HEK293 (cell line): ENCODE data around the gene FAM168A.

Experiments
- CTCF ChIA-PET: fragments of 350-600 bp; formaldehyde crosslinking; extraction: SDS; loops from one replicate; lab custom pipeline; 2021; ENCODE audit warnings: antibody characterized with exemption; lab: Yijun Ruan, JAX
- POLR2A ChIA-PET: fragments of 300-600 bp; formaldehyde crosslinking; extraction: SDS; loops from one replicate; lab custom pipeline; 2020; ENCODE audit warnings: antibody characterized with exemption, inconsistent platforms; lab: Yijun Ruan, JAX
- H3K27ac ChIP-seq: fragments of 200-500 bp; sonication (Bioruptor generic); 2 replicates; pipeline ENCODE4 v1.5.1; 2014; ENCODE audit warnings: low read depth, low read length, control low read depth, inconsistent platforms; ENCODE audit errors: extremely low read depth
- H3K36me3 ChIP-seq, 2 experiments: fragments of 200-500 bp in 1 of 2; sonication (Bioruptor generic) in 1 of 2; 1 replicate in 1 of 2; 2 replicates in 1 of 2; pipeline ENCODE4 v1.5.1; 2014 to 2017; ENCODE audit warnings: inconsistent platforms in 2 of 2, low read length in 2 of 2; ENCODE audit not compliant: control insufficient read depth in 2 of 2, insufficient read depth in 1 of 2
- H3K4me1 ChIP-seq: fragments of 200-500 bp; sonication (Bioruptor generic); 2 replicates; pipeline ENCODE4 v1.5.1; 2014; ENCODE audit warnings: mild to moderate bottlenecking, low read length, inconsistent platforms; ENCODE audit not compliant: control insufficient read depth, insufficient read depth
- H3K4me3 ChIP-seq: 2 replicates; pipeline ENCODE4 v1.5.1; 2011; ENCODE audit warnings: low read depth, mild to moderate bottlenecking, control low read depth, low read length, moderate library complexity
- H3K9me3 ChIP-seq: fragments of 200-500 bp; sonication (Bioruptor generic); 2 replicates; pipeline ENCODE4 v1.5.1; 2014; ENCODE audit warnings: low read depth, low read length, inconsistent platforms; ENCODE audit not compliant: control insufficient read depth, insufficient read depth
- EGR2 ChIP-seq: fragments of 450-650 bp; formaldehyde crosslinking; IDR thresholded peaks from 2 replicates; pipeline ENCODE4 v1.5.1; 2016; ENCODE audit warnings: low read depth, missing biosample characterization, missing genetic modification characterization
- KLF8 ChIP-seq: fragments of 450-650 bp; formaldehyde crosslinking; IDR thresholded peaks from 2 replicates; pipeline ENCODE4 v1.5.1; 2016; ENCODE audit warnings: missing biosample characterization, missing genetic modification characterization
- KLF9 ChIP-seq: fragments of 450-650 bp; formaldehyde crosslinking; IDR thresholded peaks from 2 replicates; pipeline ENCODE4 v1.5.1; 2016; ENCODE audit warnings: missing biosample characterization, missing genetic modification characterization, low read depth
- SCRT1 ChIP-seq: fragments of 450-650 bp; formaldehyde crosslinking; IDR thresholded peaks from 2 replicates; pipeline ENCODE4 v1.5.1; 2016; ENCODE audit warnings: missing biosample characterization, missing genetic modification characterization, borderline replicate concordance
- SP7 ChIP-seq: fragments of 450-650 bp; formaldehyde crosslinking; IDR thresholded peaks from 2 replicates; pipeline ENCODE4 v1.5.1; 2016; ENCODE audit warnings: missing biosample characterization, missing genetic modification characterization
- WT1 ChIP-seq: fragments of 450-650 bp; formaldehyde crosslinking; IDR thresholded peaks from 2 replicates; pipeline ENCODE4 v1.5.1; 2016; ENCODE audit warnings: missing biosample characterization, missing genetic modification characterization
- ZNF138 ChIP-seq: fragments of 450-650 bp; formaldehyde crosslinking; IDR thresholded peaks from 2 replicates; pipeline ENCODE4 v1.5.1; 2016; ENCODE audit warnings: missing biosample characterization, missing genetic modification characterization, borderline replicate concordance
- ZNF146 ChIP-seq: fragments of 450-650 bp; formaldehyde crosslinking; IDR thresholded peaks from 2 replicates; pipeline ENCODE4 v1.5.1; 2016; ENCODE audit warnings: missing biosample characterization, missing genetic modification characterization
- ZNF24 ChIP-seq: fragments of 450-650 bp; formaldehyde crosslinking; IDR thresholded peaks from 2 replicates; pipeline ENCODE4 v1.5.1; 2016; ENCODE audit warnings: missing biosample characterization, missing genetic modification characterization
- ZNF354C ChIP-seq: fragments of 450-650 bp; formaldehyde crosslinking; IDR thresholded peaks from 2 replicates; pipeline ENCODE4 v1.5.1; 2016; ENCODE audit warnings: missing biosample characterization, missing genetic modification characterization, low read depth, borderline replicate concordance
- ZNF366 ChIP-seq: fragments of 450-650 bp; formaldehyde crosslinking; conservative IDR thresholded peaks from 2 replicates; pipeline ENCODE4 v1.5.1; 2016; ENCODE audit warnings: missing biosample characterization, missing genetic modification characterization
- ZNF394 ChIP-seq: fragments of 450-650 bp; formaldehyde crosslinking; IDR thresholded peaks from 2 replicates; pipeline ENCODE4 v1.5.1; 2016; ENCODE audit warnings: missing biosample characterization, missing genetic modification characterization, mild to moderate bottlenecking, moderate library complexity, borderline replicate concordance
- ZNF548 ChIP-seq: fragments of 450-650 bp; formaldehyde crosslinking; IDR thresholded peaks from 2 replicates; pipeline ENCODE4 v1.5.1; 2016; ENCODE audit warnings: missing biosample characterization, missing genetic modification characterization
- ZNF626 ChIP-seq: fragments of 450-650 bp; sonication (Bioruptor Pico); formaldehyde crosslinking; IDR thresholded peaks from 2 replicates; pipeline ENCODE4 v1.5.1; 2018; ENCODE audit warnings: missing biosample characterization, missing genetic modification characterization, inconsistent platforms
- ZNF654 ChIP-seq: fragments of 450-650 bp; formaldehyde crosslinking; IDR thresholded peaks from 2 replicates; pipeline ENCODE4 v1.5.1; 2016; ENCODE audit warnings: low read depth, missing biosample characterization, missing genetic modification characterization
- TF ChIP-seq, protein P1 (sequence below): fragments of 450-650 bp; formaldehyde crosslinking; IDR thresholded peaks from 2 replicates; pipeline ENCODE4 v1.5.1; 2016; ENCODE audit warnings: missing biosample characterization, missing genetic modification characterization
- TF ChIP-seq, protein P2 (sequence below): fragments of 450-650 bp; formaldehyde crosslinking; IDR thresholded peaks from 2 replicates; pipeline ENCODE4 v1.5.1; 2017; ENCODE audit warnings: missing biosample characterization, missing genetic modification characterization
- TF ChIP-seq, protein P3 (sequence below): sonication (generic); formaldehyde crosslinking; IDR thresholded peaks from 2 replicates; pipeline ENCODE4 v1.8.1; 2022; ENCODE audit warnings: mild to moderate bottlenecking, moderate library complexity, missing genetic modification reagents
- TF ChIP-seq, protein P4 (sequence below): fragments of 450-650 bp; formaldehyde crosslinking; IDR thresholded peaks from 2 replicates; pipeline ENCODE4 v1.5.1; 2016; ENCODE audit warnings: missing biosample characterization, missing genetic modification characterization

The FAM168A gene

DNA sequence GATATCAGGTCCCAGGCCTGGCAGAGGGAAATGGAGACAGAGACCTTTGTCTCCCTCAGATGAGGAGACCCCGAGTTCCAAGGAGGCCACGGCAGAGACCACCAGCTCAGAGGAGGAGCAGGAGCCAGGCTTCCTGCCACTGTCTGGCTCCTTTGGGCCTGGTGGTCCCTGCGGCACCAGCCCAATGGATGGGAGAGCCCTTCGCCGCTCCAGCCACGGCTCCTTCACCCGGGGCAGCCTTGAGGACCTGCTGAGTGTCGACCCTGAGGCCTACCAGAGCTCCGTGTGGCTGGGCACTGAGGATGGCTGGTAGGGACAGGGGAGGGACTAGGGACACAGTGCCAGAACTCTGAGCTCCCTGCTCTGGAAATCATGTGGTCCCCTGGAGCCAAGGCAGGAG, 234.8 kb downstream of the FAM168A start:
- CTCF ChIA-PET = interaction anchor here (0.9 to 7.2 kb wide), 2 partner anchors 12 to 638 kb away, joined by 3 to 50 read pairs; no protein-coding TSS in a partner anchor
- Histone ChIP-seq H3K9me3 (no peaks in the 10 kb centered on the region), H3K4me1 (no peaks in the 10 kb centered on the region), H3K36me3 (peaks cover 0 to 62% of the 10 kb centered on the region in 2 experiments; a peak in 1 of 3 replicates), H3K4me3 (no peak overlapping the region), H3K27ac (no peak overlapping the region)
- POLR2A ChIA-PET = no interaction called here
- TF ChIP-seq, protein P1, sequence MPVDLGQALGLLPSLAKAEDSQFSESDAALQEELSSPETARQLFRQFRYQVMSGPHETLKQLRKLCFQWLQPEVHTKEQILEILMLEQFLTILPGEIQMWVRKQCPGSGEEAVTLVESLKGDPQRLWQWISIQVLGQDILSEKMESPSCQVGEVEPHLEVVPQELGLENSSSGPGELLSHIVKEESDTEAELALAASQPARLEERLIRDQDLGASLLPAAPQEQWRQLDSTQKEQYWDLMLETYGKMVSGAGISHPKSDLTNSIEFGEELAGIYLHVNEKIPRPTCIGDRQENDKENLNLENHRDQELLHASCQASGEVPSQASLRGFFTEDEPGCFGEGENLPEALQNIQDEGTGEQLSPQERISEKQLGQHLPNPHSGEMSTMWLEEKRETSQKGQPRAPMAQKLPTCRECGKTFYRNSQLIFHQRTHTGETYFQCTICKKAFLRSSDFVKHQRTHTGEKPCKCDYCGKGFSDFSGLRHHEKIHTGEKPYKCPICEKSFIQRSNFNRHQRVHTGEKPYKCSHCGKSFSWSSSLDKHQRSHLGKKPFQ (tag by site-specific recombination) = no peak
- TF ChIP-seq ZNF24 (tag by site-specific recombination) (no peak), ZNF394 (tag by site-specific recombination) (no peak), SCRT1 (tag by site-specific recombination) (no peak), ZNF548 (tag by site-specific recombination) (no peak), ZNF138 (no peak), WT1 (no peak), SP7 (tag by site-specific recombination) (no peak), ZNF366 (tag by site-specific recombination) (no peak), EGR2 (no peak), ZNF654 (no peak), ZNF146 (tag by site-specific recombination) (no peak)
- TF ChIP-seq, protein P2, sequence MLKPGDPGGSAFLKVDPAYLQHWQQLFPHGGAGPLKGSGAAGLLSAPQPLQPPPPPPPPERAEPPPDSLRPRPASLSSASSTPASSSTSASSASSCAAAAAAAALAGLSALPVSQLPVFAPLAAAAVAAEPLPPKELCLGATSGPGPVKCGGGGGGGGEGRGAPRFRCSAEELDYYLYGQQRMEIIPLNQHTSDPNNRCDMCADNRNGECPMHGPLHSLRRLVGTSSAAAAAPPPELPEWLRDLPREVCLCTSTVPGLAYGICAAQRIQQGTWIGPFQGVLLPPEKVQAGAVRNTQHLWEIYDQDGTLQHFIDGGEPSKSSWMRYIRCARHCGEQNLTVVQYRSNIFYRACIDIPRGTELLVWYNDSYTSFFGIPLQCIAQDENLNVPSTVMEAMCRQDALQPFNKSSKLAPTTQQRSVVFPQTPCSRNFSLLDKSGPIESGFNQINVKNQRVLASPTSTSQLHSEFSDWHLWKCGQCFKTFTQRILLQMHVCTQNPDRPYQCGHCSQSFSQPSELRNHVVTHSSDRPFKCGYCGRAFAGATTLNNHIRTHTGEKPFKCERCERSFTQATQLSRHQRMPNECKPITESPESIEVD (tag by site-specific recombination) = no peak
- TF ChIP-seq, protein P3, sequence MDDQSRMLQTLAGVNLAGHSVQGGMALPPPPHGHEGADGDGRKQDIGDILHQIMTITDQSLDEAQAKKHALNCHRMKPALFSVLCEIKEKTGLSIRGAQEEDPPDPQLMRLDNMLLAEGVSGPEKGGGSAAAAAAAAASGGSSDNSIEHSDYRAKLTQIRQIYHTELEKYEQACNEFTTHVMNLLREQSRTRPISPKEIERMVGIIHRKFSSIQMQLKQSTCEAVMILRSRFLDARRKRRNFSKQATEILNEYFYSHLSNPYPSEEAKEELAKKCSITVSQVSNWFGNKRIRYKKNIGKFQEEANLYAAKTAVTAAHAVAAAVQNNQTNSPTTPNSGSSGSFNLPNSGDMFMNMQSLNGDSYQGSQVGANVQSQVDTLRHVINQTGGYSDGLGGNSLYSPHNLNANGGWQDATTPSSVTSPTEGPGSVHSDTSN = no peak
- TF ChIP-seq, protein P4, sequence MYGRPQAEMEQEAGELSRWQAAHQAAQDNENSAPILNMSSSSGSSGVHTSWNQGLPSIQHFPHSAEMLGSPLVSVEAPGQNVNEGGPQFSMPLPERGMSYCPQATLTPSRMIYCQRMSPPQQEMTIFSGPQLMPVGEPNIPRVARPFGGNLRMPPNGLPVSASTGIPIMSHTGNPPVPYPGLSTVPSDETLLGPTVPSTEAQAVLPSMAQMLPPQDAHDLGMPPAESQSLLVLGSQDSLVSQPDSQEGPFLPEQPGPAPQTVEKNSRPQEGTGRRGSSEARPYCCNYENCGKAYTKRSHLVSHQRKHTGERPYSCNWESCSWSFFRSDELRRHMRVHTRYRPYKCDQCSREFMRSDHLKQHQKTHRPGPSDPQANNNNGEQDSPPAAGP (tag by site-specific recombination) = no peak

DNA sequence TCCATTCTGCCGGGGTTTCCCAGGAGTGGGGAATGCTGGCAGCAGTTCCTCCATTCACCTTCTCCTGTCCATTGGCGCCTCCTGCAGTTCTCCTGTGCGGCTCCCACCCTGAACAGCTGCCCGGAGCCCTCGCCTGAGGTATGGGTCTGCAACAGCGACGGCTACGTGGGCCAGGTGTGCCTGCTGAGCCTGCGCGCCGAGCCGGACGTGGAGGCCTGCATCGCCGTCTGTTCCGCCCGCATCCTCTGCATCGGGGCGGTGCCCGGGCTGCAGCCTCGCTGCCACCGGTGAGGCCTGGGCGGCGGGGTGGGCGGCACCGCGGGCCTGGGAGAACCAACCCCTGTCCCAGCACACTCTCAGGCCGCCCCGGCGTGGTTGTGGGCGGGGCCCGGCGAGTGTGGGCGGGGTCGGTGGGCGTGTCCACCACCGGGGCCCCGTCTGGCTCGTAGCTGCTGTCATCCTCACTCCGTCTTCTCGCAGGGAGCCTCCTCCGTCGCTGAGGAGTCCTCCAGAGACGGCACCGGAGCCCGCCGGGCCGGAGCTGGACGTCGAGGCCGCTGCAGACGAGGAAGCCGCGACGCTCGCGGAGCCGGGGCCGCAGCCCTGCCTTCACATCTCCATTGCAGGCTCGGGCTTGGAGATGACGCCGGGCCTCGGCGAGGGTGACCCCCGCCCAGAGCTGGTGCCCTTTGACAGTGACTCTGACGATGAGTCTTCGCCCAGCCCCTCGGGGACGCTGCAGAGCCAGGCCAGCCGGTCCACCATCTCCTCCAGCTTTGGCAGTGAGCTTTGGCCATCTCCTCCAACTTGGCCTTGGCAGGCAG, 235.7 kb downstream of the FAM168A start:
- ChIA-PET POLR2A (no interaction called here), CTCF (interaction anchor here (0.6 to 7.2 kb wide), 4 partner anchors 11 to 56 kb away, joined by 3 to 50 read pairs (median 7); no protein-coding TSS in a partner anchor)
- no peaks in the 10 kb centered on the region for H3K9me3 ChIP-seq
- H3K4me1 ChIP-seq = no peaks in the 10 kb centered on the region
- TF ChIP-seq KLF9 (tag by site-specific recombination) = peak; percentile 75
- no peak for TF ChIP-seq ZNF626 (tag by site-specific recombination)
- peak; percentile 53; the same call in 1 of the 2 replicates for TF ChIP-seq KLF8 (tag by site-specific recombination)
- TF ChIP-seq ZNF354C (tag by site-specific recombination) = no peak
- TF ChIP-seq, all 188 proteins: peak for 2
- H3K27ac ChIP-seq = no peak overlapping the region
- peaks cover 0 to 62% of the 10 kb centered on the region in 2 experiments; a peak in 1 of 3 replicates for H3K36me3 ChIP-seq
- no peak overlapping the region for H3K4me3 ChIP-seq
